SH-SY5Y (cell line): ENCODE measurements around the gene ENAH.

Experiments used
- GATA2 ChIP-seq: IDR thresholded peaks from 2 replicates; pipeline ENCODE4 v1.6.1; 2011; ENCODE audit warnings: mild to moderate bottlenecking, low read depth, low read length
- GATA3 ChIP-seq: IDR thresholded peaks from 2 replicates; pipeline ENCODE4 v1.6.1; 2011; ENCODE audit warnings: low read depth, mild to moderate bottlenecking, low read length, moderate library complexity

Gene ENAH

GRCh38 chr1:225685476-225686176, 32.7 kb upstream of the ENAH start:
- TF ChIP-seq GATA3, result no peak
- no peak for TF ChIP-seq GATA2

- no peak for TF ChIP-seq GATA3
- TF ChIP-seq GATA2, result no peak
Measured at GRCh38 chr1:225684741-225685140, 31.8 kb upstream of the ENAH start.

DNA sequence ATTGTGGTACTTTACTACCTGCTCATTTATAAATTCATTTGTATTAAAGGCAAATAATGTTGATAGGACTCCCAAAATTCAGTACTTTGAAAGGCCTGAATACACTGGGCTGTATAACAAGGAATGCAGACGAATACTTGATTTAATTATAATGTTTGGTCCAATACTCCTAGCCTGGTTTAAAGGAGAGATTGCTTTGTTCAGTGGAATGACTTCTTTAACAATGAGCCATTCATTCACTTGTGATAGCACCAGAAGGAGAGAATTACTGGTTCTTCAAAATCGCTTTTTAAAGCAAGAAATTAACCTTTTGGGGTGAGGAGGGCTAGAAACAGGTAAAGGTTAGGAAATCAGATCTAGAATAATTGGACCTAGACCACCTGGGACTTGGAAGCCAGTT, 28.3 kb upstream of the ENAH start:
- TF ChIP-seq GATA2 (no peak), GATA3 (no peak)

GRCh38 chr1:225678545-225678944, 25.6 kb upstream of the ENAH start:
- TF ChIP-seq GATA2 (no peak), GATA3 (no peak)

DNA sequence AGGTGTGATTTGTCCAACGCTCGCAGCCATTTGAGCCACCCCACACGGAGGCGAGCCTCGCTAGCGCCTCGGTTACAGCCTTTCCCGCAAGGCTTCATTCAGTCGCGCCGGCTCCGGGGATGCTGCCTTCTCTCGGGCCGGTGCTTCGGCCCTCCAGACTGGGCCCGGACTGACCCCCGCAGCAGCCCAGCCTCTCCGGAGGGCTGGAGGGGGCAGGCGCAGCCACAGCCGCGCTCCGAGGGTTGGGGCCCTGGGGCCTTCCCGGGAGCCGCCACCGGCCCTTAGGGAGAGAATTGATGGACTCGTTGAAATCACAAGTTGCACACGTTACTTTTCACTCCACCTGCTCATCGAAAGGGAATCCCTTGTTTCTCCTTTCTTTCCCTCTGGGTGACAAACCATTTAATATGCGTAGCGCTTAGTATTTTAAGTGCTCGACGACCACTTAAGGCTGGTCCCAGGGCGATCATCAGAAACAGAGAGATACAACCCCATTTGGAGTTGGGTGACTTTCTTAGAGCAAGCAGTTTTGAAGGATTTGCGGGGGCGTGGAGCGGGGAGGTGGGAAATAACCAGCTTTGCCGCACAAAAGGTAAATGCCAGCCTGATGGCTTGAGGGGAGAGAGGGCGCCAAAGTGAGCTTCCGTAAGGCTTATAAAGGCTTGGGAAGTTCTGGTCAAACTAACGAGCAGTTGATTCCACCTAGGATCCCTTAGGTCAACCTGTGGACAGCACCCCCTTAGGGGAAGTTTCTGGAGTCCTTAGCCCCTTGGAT, 24.6 kb upstream of the ENAH start:
- no peak for TF ChIP-seq GATA2
- no peak for TF ChIP-seq GATA3

DNA sequence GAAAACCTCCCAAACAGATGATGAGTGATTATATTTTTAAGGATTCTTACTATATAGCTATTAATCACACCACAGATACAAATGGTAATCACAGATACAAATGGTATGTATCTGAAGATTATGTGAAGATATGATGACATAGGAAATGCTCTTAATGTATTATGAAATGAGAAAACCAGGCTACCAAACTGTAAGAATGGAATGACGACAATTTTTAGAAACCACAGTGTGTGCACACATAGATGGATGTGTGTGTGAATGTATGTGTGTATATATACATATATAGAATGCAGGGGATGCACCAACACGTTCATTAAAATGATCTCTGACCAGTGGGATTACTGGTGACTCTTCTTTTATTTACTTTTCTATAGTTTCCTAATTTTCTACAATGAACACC, 21.5 kb upstream of the ENAH start:
- TF ChIP-seq GATA2, result no peak
- TF ChIP-seq GATA3, result no peak

- TF ChIP-seq GATA2, result no peak
Measured at GRCh38 chr1:225670806-225671733, 18.1 kb upstream of the ENAH start.

- no peak for TF ChIP-seq GATA2
- no peak for TF ChIP-seq GATA3
Measured at GRCh38 chr1:225670356-225670755, 17.4 kb upstream of the ENAH start.

DNA sequence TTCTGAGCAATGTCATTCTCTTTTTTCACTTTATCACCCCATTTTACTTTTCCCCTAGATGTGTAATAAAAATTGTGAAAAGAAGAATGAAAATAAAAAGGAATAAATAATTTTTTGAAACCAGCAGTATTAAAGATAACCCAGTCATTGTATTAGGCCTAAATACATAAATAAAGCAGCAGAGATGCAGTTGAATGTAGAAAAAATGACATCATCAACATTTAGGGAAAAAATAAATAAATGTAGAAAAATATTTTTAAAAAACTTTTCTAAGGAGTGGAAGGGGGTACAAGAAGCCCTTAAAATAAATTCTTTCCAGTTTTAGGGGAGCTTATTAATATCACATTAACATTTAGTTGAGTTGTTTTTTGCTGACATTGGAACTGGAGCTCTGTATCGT, 15.3 kb upstream of the ENAH start:
- TF ChIP-seq GATA2 (no peak), GATA3 (no peak)

DNA sequence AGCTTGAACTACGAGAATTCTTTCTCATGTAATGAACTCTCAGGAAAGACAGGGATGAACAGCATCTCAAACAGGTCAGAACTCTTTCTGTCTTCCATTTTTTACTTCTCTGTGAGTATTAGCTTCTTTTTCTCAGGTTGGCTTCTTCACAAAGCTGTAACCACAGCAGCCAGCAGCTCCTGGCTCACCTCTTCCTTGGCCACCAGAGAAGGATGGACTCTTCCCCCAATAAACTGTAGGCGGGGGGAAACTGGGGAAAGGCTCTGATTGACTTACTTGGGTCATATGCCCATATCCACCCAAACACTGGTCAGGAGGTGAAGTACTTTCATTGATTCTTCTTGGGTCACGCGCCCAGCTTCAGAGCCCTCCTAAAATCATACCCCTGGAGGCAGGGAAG, 14.4 kb upstream of the ENAH start:
- no peak for TF ChIP-seq GATA2
- no peak for TF ChIP-seq GATA3

- TF ChIP-seq GATA2, result no peak
- no peak for TF ChIP-seq GATA3
Measured at GRCh38 chr1:225666495-225666894, 13.6 kb upstream of the ENAH start.

DNA sequence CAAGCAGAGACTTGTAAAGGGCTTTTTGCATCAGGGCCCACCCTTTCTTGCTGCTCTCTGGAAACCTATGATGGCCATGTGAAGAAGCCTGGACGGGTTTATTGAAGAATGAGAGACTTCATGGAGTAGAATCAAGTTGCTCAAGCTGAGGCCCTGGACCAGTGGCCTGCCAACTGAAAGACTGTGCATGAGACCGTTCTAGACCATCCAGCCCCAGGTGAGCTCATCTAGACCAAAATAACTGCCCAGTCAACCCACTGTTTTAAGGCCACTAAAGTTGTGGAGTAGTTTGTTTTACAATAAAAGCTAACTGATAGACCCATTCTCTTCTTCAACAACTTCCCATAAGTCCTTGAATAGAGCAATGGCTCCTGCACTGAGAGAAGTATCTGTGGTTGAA, 11.8 kb upstream of the ENAH start:
- TF ChIP-seq GATA3, result no peak
- TF ChIP-seq GATA2, result no peak

DNA sequence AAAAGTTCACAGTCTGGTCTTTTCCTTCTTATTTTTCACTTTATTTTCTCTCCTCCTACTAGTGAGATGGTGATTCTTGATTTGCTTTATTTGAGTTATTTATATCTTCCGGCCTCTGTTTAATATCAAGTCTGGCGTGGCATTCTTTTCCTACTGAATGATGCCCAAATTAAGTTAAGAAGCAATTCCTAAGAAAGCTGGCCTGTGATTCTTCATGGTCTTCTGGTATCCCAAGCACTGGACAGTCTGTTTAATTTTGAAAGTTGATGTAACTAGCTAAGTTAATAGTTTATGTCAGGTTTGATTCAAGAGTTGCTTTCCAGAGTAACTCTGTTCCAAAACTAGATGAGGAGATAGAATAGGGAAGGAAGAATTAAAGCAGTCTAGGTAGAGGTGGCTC, 9.2 kb upstream of the ENAH start:
- TF ChIP-seq GATA2 (no peak; the same call in 1 of the 2 replicates), GATA3 (0 out of 2 replicates have a peak, but pooled peaks have one; percentile 26)

DNA sequence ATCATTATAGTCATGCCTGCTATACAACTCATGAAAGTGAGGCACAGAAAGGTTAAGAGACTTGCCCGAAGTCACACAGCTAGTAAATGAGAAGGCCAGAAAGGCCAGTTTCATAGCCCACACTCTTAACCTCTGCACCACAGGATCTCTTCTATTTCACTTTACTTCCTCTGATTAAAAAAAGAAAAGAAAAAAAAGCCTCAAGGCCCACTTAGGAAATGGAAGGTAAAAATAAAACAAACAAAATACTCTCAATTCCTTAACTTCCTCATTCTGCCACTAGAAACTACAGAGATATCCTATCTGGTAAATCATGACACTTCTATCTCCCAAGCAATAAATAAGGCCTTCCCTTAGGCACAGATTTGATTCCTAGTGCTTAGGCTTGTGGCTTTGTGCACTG, 7.6 kb upstream of the ENAH start:
- TF ChIP-seq GATA2 (no peak), GATA3 (no peak)
